Measurements from ENCODE around the gene NRSN2.

Gene NRSN2

GRCh38 chr20:346640-347316 lies at the start of gene NRSN2:
Gene NRSN2 (plus strand): TSS chr20:347111. CDS start chr20:349644, 2,533 bp downstream.
- no peak for DNase-seq

- DNase-seq = peak; percentile 65 to 71
Measured at GRCh38 chr20:297925-298775, 48.8 kb upstream of the NRSN2 start.

- DNase-seq = no peak
Measured at GRCh38 chr20:298776-299391, 48.0 kb upstream of the NRSN2 start.

GRCh38 chr20:300345-300990 lies 46.4 kb upstream of the NRSN2 start:
- no peak for DNase-seq

- no peak for DNase-seq
Measured at GRCh38 chr20:301886-302848, 44.7 kb upstream of the NRSN2 start.

GRCh38 chr20:305745-306144 lies 41.2 kb upstream of the NRSN2 start:
- no peak for DNase-seq

GRCh38 chr20:308427-309038 lies 38.4 kb upstream of the NRSN2 start:
- DNase-seq = no peak

- DNase-seq = no peak
Measured at GRCh38 chr20:309306-309840, 37.5 kb upstream of the NRSN2 start.

- peak; percentile 84 to 89 for DNase-seq
Measured at GRCh38 chr20:309841-310644, 36.9 kb upstream of the NRSN2 start.

GRCh38 chr20:310645-311044 lies 36.3 kb upstream of the NRSN2 start:
- DNase-seq = no peak

GRCh38 chr20:311609-312008 lies 35.3 kb upstream of the NRSN2 start:
- no peak for DNase-seq

GRCh38 chr20:312067-312466 lies 34.8 kb upstream of the NRSN2 start:
- DNase-seq = no peak

- DNase-seq = no peak
Measured at GRCh38 chr20:312866-313265, 34.0 kb upstream of the NRSN2 start.

- no peak for DNase-seq
Measured at GRCh38 chr20:313402-313801, 33.5 kb upstream of the NRSN2 start.

- DNase-seq = no peak
Measured at GRCh38 chr20:313948-314347, 33.0 kb upstream of the NRSN2 start.

- no peak for DNase-seq
Measured at GRCh38 chr20:316316-317068, 30.4 kb upstream of the NRSN2 start.

- DNase-seq = peak; percentile 66 to 83
Measured at GRCh38 chr20:324177-325044, 22.5 kb upstream of the NRSN2 start.

GRCh38 chr20:325045-325888 lies 21.6 kb upstream of the NRSN2 start, which contains the start of gene SOX12:
Gene SOX12 (plus strand): TSS chr20:325552. CDS start chr20:325925, 373 bp downstream.
- peak; percentile 79 to 94 for DNase-seq
